Activated T-cell treated with anti-CD3 and anti-CD28 coated beads, Interleukin-2, amount 50 U/mL, for 4 hours (primary cell): ENCODE data around the gene CPT2. TPM values are rescaled to one million over a fixed set of nuclear protein-coding genes. Genes with fewer than 3 reads are reported as not detected.
"Not testable (repeated sequence)": the region's sequence is repeated elsewhere in the genome, so short reads cannot be mapped to it uniquely, and the experiment has no call there.

ENCODE experiments used
- ATAC-seq, 2 donors: fragments of 200-7000 bp; cut with Tn5 transposase; one replicate each; pipeline ENCODE4 v1.10.0; 2021
- DNase-seq: peaks from one replicate; pipeline ENCODE4 v3.0.0-alpha.2; 2020
- H3K27me3 Mint-ChIP-seq: one replicate; pipeline ENCODE4 v1.8.0; 2021; ENCODE audit warnings: low read depth, mixed read lengths
- H3K36me3 Mint-ChIP-seq: one replicate; pipeline ENCODE4 v1.8.0; 2022; ENCODE audit warnings: mixed read lengths; ENCODE audit not compliant: insufficient read depth
- H3K4me1 Mint-ChIP-seq: one replicate; pipeline ENCODE4 v1.8.0; 2021; ENCODE audit warnings: low read depth, mixed read lengths
- H3K4me3 Mint-ChIP-seq: one replicate; pipeline ENCODE4 v1.8.0; 2021; ENCODE audit warnings: mild to moderate bottlenecking, moderate library complexity, mixed read lengths
- H3K9me3 Mint-ChIP-seq: one replicate; pipeline ENCODE4 v1.8.0; 2021; ENCODE audit warnings: mixed read lengths
- total RNA-seq, 3 donors: library from RNA; stranded (reverse); gene quantifications; one replicate each; pipeline ENCODE4 v1.2.1, GENCODE V29; 2021

CPT2 gene
- total RNA-seq, 3 donors from 2014 or later: 7.5 to 15.4 (median 15.1) TPM

DNA sequence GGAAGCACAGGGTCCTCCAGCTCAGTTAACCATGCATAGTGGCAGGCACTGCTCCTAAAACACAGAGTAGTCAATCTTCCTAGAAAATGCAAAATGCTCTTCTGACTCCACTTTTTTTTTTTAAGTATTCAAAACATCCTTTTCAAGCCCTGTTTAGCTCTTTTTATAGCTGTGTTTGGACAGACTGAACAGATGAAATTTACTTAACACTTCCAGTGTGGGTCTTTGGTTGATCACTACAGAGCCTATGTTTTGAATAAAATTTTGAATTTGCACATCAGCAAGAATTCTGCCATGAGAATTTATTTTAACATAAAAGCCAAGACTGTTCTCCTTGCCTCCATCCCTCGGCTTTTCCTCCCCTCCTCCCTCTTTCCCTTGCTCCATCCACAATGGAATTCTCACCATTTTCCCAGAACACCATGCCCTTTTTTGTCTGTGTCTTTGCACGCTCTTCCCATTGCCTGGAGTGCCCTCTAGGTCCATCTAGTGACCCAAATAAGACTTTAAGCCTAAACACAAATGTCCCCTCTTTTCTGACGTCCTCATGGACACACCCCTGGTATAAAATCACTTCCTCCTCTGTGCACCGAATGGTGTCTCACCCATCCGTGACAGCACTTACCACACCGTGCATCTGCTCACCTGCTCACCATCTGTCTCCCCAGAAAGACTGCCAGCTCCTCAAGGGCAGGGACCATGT, 24.0 kb upstream of the CPT2 start:
- no peaks in the 10 kb centered on the region for H3K36me3 Mint-ChIP-seq
- peaks cover 8% of the 10 kb centered on the region for H3K4me1 Mint-ChIP-seq
- DNase-seq: no peak
- H3K27me3 Mint-ChIP-seq: peaks cover 24% of the 10 kb centered on the region
- ATAC-seq: no peak
- no peak overlapping the region for H3K4me3 Mint-ChIP-seq
- H3K9me3 Mint-ChIP-seq: no peaks in the 10 kb centered on the region

GRCh38 chr1:53174971-53175913, 21.4 kb upstream of the CPT2 start:
- no peak overlapping the region for H3K4me3 Mint-ChIP-seq
- H3K9me3 Mint-ChIP-seq: no peaks in the 10 kb centered on the region
- DNase-seq (no peak), ATAC-seq (no peak)
- H3K4me1 Mint-ChIP-seq: peaks cover 8% of the 10 kb centered on the region
- peaks cover 25% of the 10 kb centered on the region for H3K27me3 Mint-ChIP-seq
- H3K36me3 Mint-ChIP-seq: no peaks in the 10 kb centered on the region

- ATAC-seq: no peak
- Mint-ChIP-seq H3K27me3 (peaks cover 31% of the 10 kb centered on the region), H3K36me3 (no peaks in the 10 kb centered on the region), H3K4me3 (no peak overlapping the region), H3K4me1 (peaks cover 8% of the 10 kb centered on the region), H3K9me3 (no peaks in the 10 kb centered on the region)
- no peak for DNase-seq
These were observed 20.0 kb upstream of the CPT2 start for GRCh38 chr1:53176452-53177208.

GRCh38 chr1:53180226-53180625, 16.4 kb upstream of the CPT2 start:
- peaks cover 20% of the 10 kb centered on the region for H3K27me3 Mint-ChIP-seq
- H3K4me1 Mint-ChIP-seq: no peaks in the 10 kb centered on the region
- DNase-seq: no peak

GRCh38 chr1:53180951-53181350, 15.7 kb upstream of the CPT2 start:
- no peak overlapping the region for H3K4me3 Mint-ChIP-seq
- ATAC-seq: no peak
- peaks cover 13% of the 10 kb centered on the region for H3K27me3 Mint-ChIP-seq
- H3K36me3 Mint-ChIP-seq: no peaks in the 10 kb centered on the region
- H3K9me3 Mint-ChIP-seq: no peaks in the 10 kb centered on the region
- no peaks in the 10 kb centered on the region for H3K4me1 Mint-ChIP-seq
- no peak for DNase-seq

More at GRCh38 chr1:53180226-53180625, 16.4 kb upstream of the CPT2 start:
- no peak for ATAC-seq
- no peaks in the 10 kb centered on the region for H3K9me3 Mint-ChIP-seq
- no peak overlapping the region for H3K4me3 Mint-ChIP-seq
- H3K36me3 Mint-ChIP-seq: no peaks in the 10 kb centered on the region

GRCh38 chr1:53182111-53182593, 14.5 kb upstream of the CPT2 start:
- H3K4me1 Mint-ChIP-seq: no peaks in the 10 kb centered on the region
- no peak overlapping the region for H3K4me3 Mint-ChIP-seq
- peak; percentile 75 for DNase-seq
- H3K9me3 Mint-ChIP-seq: no peaks in the 10 kb centered on the region
- peaks cover 13% of the 10 kb centered on the region for H3K27me3 Mint-ChIP-seq
- H3K36me3 Mint-ChIP-seq: no peaks in the 10 kb centered on the region
- peak; percentile 84 to 93 for ATAC-seq

- DNase-seq: no peak
- ATAC-seq: no peak
- Mint-ChIP-seq H3K27me3 (peaks cover 17% of the 10 kb centered on the region), H3K36me3 (no peaks in the 10 kb centered on the region), H3K9me3 (no peaks in the 10 kb centered on the region), H3K4me1 (no peaks in the 10 kb centered on the region), H3K4me3 (no peak overlapping the region)
These were observed 13.9 kb upstream of the CPT2 start for GRCh38 chr1:53182716-53183094.

DNA sequence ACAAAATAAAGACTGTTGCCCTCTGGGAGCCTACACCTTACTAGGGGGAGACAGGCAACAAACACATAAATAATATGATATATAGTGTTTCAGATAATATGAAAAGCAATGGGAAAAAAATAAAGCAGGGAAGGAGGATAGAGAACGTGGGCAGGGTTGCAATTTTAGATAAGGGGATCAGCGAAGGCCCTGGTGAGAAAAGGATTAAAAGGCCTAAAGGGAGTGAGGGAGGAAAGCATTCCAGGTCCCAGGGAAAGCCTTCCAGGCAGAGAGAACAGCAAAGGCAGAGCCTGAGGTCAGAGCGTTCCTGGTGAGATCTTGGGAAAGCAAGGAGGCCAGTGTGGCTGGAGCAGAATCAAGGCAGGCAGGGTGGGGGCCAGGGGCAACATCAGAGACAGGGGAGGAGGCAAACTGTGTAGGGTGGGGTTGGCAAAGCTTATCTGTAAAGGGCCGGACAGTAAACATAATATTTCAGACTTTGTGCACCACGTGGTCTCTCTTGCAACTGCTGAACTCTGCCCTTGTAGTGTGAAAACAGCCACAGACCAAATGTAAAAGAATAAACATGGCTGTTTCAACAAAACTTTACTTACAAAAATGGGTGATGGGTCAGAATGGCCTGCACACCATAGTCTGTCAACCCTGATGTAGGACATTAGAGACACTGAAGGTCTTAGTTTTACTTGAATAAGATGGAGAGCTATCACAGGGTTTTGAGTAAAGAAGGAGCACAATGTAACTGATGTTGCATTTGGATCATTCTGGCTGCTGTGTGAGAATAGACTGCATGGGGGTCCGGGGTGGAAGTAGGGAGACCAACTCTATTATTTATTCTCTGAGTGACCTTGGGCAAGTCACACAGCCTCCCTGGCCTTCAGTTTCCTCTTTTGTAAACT, 13.3 kb upstream of the CPT2 start:
- Mint-ChIP-seq H3K27me3 (peaks cover 17% of the 10 kb centered on the region), H3K36me3 (no peaks in the 10 kb centered on the region), H3K4me3 (no peak overlapping the region), H3K9me3 (no peaks in the 10 kb centered on the region), H3K4me1 (no peaks in the 10 kb centered on the region)
- ATAC-seq (no peak), DNase-seq (no peak)

DNA sequence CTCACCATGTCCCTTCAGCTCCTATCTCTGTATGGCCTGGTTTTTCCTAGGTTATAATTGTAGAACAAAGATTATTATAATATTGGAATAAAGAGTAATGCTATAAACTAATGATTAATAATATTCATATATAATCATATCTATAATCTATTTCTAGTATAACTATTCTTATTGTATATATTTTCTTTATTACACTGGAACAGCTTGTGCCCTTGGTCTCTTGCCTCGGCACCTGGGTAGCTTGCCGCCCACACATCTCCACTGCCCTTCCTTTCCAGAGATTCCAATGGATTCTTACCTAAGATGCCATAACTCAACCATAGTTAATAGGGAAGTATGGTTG, 10.7 kb upstream of the CPT2 start:
- not testable (repeated sequence) for DNase-seq, H3K4me1 Mint-ChIP-seq, H3K36me3 Mint-ChIP-seq, H3K4me3 Mint-ChIP-seq, H3K9me3 Mint-ChIP-seq, ATAC-seq
- peaks cover 12% of the 10 kb centered on the region for H3K27me3 Mint-ChIP-seq

- H3K9me3 Mint-ChIP-seq: no peaks in the 10 kb centered on the region
- no peaks in the 10 kb centered on the region for H3K4me1 Mint-ChIP-seq
- no peaks in the 10 kb centered on the region for H3K36me3 Mint-ChIP-seq
- H3K4me3 Mint-ChIP-seq: no peak overlapping the region
- no peak for DNase-seq
- ATAC-seq: no peak
- peaks cover 9% of the 10 kb centered on the region for H3K27me3 Mint-ChIP-seq
These were observed 10.1 kb upstream of the CPT2 start for GRCh38 chr1:53186533-53186932.

- Mint-ChIP-seq H3K4me3 (no peak overlapping the region), H3K36me3 (no peaks in the 10 kb centered on the region), H3K27me3 (peaks cover 9% of the 10 kb centered on the region), H3K4me1 (no peaks in the 10 kb centered on the region), H3K9me3 (no peaks in the 10 kb centered on the region)
- no peak for ATAC-seq
- no peak for DNase-seq
These were observed 9.2 kb upstream of the CPT2 start for GRCh38 chr1:53187401-53187800.

DNA sequence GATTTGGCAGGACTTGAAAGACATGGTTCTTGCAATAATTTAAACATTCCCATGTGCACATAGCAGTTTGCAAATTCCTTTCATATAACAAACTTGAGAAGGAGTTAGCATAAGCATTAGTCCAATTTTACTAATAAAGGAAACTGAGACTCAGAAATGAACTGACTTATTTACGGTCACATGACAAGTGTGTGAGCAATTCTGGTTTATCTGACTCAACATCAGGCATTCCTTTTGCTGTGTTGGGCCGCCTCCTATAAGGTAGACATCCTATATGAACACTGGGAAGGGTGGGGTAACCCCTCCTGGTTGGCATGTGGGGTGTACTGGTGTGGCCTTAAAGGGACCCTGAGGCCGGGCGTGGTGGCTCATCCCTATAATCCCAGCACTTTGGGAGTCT, 8.5 kb upstream of the CPT2 start:
- Mint-ChIP-seq H3K4me3 (no peak overlapping the region), H3K9me3 (no peaks in the 10 kb centered on the region), H3K27me3 (peaks cover 9% of the 10 kb centered on the region), H3K36me3 (no peaks in the 10 kb centered on the region), H3K4me1 (no peaks in the 10 kb centered on the region)
- DNase-seq: no peak
- no peak for ATAC-seq

GRCh38 chr1:53189061-53189460, 7.6 kb upstream of the CPT2 start:
- DNase-seq: no peak
- Mint-ChIP-seq H3K4me3 (no peak overlapping the region), H3K36me3 (no peaks in the 10 kb centered on the region), H3K4me1 (no peaks in the 10 kb centered on the region), H3K9me3 (no peaks in the 10 kb centered on the region), H3K27me3 (peaks cover 9% of the 10 kb centered on the region)
- no peak for ATAC-seq
